Kidney glomerular epithelial cell (primary cell): ENCODE data around the gene P4HB.

Experiments
- DNase-seq: peaks from one replicate; lab custom pipeline; 2025; lab: John Stamatoyannopoulos, UW

P4HB gene

DNA sequence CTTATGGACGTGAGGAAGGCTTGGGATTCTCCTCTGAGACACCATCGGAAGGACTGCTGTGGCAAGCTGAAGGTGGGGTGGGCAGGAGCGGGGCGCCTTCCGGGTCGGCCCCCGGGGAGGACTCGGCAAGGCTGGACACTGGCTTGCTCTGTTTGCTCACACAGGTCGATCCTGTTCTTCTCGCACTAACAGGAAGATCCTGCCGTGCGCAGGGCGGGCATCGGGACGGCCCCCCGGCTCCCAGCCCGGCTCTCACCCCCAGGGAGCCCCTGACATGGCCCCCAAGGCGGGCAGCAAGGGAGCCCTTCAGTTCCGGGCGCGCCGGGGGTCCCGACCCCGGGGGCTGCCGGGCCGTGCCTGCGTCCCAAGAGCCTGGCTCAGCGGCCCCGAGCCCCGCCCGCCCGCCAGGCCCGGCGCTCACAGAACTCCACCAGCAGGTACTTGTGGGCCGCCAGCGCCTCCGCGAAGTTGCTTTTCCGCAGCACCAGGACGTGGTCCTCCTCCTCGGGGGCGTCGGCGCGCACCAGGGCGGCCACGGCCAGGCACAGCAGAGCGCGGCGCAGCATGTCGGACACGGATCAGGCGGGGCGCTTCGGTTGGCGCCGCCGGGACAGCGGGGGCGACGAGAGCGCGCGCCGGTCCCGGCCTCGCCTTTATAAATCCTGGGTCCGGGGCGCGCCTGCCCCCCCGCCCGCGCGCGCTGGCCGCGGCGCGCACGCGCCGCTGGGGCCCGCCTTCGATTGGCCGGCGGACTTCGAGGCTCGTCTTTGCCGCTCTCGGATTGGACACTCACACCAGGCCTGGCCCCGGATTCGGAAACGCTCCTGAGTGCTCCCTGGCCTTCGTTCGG lies at the start of gene P4HB:
Gene P4HB, minus strand, starts transcription at position 630 of the 850 bp plus-strand sequence. Its CDS starts 64 bp downstream, at position 566.
- DNase-seq = no peak

DNA sequence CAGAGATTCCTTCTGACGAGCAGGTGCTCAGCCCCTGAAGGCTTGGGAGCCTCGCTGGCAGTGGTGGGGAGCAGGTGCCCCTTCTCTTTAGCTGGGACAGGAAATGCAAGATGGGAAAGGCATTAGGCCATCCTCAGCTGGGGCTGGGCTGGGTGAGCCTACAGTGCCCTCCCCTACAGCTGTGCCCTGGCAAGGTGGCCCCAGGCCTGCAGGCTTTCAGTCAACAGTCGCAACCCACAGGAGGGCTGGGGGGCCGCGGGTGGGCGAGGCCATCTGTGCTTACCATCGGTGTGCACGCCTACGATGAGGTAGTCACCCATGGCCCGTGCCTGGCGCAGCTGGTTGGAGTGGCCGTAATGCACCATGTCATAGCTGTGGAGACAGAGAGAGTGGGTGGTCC lies 48.9 kb upstream of the P4HB start:
- DNase-seq = no peak

DNA sequence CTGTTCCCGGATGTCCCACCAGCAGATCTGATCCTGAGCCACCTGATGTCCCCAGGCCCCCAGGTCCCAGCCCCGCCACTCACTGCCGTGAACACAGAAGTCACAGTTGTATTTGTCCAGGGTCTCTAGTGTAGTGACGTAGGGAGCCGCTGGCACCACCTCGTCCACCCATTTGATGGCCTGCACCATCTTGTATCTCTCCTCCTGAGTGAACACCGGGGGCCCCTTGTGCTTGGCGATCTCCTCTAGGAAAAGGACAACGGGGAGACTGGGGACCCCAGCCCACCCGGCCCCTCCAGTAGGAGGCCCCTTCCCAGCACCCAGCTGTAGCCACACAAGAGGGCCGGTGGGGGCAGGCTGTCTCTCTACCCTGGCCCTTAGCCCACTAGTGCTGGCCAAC lies 48.5 kb upstream of the P4HB start:
- DNase-seq = no peak

DNA sequence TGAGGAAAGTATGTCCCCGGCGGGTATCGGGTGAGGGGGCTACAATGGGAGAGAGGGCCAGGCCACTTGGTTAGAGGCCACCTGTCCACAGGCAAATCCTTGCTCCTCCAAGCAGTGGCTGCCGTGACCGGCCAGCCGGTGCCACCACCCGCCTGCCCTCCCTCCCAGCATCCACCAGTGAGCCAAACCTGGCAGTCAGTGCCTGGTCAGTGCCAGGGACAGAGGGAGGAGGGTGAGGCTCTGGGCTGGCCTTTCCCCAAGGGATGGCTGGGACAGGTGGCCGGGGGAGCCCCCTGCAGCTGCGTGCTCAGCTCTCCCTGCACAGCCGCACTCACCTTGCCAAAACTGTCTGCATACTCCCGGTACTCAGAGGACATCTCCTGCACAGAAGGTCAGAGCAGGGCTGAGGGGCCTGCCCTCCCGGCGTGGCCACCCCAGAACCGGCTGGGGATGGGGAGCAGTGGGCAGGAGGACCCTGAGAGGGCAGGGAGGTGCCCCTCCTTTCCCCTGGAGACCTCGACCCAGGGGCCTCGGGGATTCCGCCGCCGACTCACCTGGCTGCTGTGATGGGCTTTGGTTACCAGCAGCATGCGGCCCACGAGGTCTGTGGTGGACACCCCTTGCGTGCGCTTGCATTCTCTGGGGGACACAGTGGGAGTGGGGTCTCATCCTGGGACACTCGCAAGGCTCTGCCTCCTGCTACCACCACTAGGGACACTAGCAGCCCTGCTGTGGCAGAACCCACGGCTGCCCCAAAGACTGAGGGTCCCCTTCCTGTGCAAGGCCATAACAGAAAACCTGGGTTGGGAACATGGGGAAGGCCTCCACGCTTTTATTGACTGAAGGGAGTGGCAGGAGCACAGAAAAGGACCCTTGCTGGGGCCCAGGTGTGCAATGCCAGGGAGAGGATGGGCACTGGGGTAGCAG lies 47.1 kb upstream of the P4HB start:
- no peak for DNase-seq

DNA sequence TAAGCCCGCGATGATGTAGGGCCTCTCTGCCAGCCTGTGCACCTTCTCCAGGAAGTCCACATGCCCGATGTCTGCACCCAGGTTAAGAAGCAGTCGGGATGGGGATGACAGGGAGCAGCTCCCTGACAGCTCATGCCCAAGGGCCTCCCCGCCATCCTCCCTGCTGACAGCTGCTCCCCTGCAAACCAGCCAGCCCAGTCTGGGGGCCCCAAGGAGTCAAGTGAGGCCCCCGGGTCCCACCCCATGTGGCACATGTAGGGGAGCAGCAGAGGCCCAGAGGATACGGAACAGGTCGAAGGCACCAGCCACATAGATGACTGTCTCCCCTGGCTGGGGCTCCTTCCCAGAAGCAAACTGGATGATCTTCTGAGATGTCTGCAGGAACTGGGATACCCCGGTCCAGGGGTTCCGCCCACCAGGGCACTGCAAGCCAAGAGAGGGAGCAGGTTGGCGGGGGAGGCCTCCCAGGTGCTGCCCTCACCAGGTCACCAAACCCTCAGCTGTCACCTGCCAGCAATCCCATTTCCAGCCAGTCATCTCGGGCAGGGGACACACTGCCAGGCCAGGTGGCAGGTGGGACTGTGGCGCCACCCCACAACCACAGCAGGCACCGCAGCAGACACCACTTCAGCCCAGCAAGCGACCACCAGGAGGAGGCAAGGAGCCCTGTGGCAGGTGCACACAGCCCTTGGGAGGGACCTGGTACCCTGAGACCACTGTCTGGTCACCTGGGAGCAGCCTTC lies 46.3 kb upstream of the P4HB start:
- DNase-seq = no peak

DNA sequence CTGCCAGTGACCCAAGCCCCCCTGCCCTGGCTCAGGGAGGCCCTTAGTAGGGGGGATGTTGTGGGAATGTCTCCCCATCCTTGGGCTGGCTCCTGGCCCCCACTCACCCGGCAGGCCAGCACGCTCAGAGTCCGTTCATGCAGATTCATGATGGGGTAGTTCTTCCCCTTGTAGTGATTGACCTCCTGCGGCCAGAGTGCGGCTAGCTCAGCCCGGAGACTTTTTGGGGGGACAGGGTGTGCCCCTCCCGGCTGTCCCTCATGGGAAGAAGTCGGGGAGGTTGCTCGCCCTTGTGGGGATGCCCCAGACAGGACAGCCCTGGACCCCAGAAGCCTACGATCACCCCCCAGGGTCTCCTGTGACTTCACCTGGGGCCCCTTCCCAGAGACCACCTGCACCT lies 45.7 kb upstream of the P4HB start:
- no peak for DNase-seq

DNA sequence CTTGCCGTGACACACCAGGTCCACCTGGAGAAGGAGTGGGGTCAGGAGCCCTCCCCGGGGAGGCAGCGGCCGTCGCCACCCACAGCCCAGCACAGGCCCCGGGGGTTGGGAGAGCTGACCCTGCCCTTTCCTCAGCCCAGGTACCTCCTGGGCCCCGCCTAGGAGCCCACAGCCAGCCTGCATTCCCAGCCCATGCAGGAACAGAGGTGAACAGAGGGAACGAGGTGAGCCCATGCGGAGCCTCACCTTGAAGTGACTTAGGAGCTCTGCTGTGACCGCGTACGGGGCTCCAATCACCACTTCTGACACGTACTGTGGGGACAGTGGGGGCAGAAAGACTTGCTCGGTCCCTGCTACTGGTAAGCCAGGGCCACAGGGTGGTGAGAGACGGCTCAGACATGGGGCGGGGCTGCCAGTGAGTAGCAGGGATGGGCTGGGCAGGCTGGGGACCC lies 45.1 kb upstream of the P4HB start:
- DNase-seq = no peak

DNA sequence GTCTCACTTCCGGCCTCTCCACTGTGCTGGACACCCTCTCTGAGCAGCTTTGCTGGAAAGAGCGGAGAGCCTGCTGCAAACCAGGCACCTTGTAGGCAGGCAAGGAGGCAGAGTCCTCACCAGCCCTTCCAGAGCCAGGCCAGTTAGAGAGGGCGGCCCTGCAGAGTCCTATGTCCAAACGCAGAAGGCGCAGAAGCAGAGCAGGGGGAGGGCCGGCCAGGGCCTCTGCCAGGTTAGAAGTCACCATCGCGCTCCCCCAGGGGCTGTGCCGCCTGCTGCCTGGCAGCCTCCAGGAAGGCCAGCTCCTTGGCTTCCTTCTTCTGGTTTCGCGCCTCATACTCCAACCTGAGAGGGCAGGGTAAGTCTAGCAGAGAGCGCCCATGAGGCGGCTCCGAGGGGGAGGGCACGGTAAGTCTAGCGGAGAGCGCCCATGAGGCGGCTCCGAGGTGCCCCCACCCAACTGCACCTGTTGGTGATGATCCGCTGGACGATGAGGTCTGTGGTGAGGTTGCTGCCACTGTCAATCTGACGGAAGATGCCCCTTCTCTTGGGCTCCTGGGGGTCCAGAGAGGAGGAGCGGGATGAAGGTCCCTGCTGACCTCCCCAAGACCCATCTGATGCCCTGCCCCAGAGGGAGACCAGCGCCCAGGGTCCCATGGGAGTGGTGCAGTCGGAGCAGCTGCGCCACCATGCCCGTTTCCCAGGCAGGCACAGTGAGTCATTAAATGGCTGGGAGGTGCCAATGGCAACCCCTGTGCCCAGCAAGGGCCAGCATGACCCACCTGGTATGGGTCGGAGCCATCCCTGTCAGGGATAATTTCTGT lies 44.5 kb upstream of the P4HB start:
- no peak for DNase-seq

DNA sequence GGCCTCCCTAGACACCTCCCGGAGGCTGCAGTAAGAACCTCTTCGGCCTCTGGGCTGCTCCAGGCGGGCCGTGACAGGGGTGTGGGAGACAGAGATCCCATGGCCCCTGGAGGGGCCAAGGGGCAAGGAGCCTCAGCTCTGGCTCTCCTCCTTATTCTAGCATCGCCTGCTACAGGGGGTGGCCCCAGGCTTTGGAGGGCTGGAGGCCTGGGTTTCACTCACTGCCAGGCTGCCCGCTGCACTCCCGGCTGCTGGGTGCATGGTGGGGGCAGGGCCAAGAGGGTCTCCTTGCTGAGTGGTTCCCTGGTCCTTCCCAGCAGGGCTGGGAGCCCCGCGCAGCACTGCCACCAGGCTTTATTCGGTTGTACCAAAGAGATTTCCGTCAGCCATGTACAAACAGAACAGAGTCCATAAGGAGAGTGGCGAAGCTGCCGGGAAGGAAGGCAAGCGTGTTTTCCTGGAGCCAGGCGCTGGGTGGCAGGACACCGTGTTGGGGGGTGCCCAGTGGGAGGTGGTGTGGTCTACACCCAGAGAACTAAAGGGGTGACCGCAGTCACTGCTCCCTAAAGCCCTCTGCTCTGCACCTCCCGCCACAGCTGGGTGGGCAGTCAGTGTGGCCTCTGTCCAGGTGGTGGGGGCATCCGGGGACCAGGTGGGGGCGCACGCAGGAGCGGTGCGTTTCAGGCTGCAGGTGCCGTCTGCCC lies 43.7 kb upstream of the P4HB start:
- no peak for DNase-seq

DNA sequence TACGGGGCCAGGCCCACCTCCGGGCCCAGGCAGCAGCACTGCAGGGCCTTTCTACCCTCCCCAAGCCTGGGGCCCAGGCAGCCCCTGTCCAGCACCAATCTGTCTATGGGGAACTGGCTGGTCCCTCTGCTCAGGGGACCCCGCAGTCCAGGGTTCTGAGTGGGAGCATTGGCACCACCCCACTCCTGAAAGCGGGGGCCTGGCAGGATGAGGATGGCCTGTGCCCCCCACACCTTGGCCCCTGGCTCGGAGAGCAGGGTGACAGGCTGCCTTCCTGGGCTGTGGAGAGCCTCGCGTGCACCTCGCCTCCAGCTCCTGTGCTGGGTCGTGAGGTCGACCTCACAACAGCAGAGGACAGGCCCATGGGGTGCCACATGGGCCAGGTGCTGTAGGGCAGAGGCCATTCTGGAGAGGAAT lies 43.1 kb upstream of the P4HB start:
- no peak for DNase-seq

DNA sequence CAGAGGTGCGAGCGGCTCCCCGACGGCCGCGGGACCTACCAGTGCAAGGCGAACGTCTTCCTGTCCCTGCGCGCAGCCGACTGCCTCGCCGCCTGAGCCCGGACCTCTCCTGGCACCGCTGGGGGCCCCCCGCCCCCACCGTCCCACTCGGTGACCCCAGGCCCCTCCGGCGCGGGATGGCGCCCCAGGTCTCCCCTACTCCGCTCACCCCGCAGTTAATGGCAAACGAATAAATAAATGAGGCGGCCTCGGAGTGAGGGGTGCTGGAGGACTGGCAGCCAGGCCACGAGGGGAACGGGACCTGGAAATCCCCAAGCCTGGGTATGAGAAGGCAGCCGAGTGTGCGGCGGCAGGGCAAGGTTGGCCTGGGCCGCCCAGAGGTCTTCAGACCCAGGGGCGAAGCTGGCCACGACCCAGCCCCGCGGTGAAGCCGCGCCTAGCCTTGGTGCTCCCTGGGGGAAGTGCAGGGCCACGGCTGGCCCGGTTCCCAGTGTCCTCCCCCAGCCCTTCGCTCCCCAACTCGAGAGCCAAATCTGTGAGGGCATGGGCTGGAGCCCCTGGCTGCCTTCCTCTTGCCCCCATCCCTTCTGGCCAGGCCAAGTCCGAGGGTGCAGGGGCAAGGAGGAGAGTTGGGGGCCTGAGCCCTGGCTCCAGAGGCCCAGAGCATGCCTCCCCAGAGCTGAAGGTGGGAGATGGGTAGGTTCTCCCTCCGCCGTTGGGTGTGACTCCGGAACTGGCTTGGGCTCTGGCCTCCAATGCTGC lies 42.5 kb upstream of the P4HB start:
- DNase-seq = no peak

DNA sequence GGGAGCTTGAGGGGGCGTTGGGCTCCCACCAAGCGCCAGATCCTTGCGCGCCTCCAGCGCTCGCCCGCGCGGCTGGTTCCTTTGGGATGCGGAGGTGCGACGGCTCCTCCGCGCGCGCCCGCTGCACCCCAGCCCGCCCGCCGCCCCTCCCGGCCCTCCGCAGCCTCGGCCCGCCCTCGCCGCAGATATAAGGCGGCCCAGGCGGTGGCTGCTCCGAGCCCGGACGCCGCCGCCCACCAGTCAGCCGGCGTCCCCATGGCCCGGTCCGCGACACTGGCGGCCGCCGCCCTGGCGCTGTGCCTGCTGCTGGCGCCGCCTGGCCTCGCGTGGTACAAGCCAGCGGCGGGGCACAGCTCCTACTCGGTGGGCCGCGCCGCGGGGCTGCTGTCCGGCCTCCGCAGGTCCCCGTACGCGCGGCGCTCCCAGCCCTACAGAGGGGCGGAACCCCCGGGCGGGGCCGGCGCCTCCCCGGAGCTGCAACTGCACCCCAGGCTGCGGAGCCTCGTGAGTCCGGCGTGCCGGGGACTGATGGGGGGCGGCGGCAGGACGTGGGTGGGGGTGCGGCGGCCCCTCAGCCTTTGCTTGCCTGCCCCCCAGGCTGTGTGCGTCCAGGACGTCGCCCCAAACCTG lies 41.8 kb upstream of the P4HB start, which contains the start of gene NPB:
Gene NPB, plus strand, starts transcription at position 216 of the 630 bp plus-strand sequence. Its CDS starts 40 bp downstream, at position 256.
- no peak for DNase-seq

DNA sequence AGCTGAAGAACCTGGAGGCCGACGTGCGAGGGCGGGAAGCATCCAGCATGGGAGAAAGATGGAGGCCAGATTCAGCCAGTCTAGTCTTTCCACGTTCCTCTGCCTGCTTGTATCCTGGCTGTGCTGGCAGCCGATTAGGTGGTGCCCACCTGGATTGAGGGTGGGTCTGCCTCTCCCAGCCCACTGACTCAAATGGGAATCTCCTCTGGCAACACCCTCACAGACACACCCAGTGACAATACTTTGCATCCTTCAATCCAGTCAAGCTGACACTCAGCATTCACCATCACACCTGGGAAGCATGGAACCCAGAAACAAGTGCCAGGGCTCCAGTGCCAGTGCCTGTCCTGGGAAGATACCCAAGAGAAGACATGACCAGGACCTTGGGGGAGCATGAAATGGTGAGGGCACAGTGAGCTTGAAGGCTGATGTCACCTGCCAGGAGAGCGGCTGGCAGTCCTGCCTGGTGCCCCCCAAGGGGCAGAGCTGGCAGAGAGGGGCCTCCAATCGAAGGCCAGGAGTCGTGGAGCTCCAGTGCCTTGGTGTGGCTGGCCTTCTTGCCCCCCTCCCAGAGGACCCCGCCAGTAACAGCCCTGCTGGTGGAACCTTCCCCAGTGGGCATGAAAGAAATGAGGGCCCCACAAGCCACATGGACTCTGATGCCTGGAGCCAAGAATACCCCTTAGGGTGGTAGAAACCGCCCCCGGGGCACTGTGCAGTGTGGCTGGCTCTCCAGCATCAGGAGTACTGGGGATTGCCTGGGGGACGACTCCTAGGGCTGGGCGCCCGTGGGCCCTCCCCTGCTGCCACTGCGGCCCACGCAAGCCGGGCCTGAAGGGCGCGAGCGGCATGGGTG lies 41.1 kb upstream of the P4HB start:
- DNase-seq = no peak

DNA sequence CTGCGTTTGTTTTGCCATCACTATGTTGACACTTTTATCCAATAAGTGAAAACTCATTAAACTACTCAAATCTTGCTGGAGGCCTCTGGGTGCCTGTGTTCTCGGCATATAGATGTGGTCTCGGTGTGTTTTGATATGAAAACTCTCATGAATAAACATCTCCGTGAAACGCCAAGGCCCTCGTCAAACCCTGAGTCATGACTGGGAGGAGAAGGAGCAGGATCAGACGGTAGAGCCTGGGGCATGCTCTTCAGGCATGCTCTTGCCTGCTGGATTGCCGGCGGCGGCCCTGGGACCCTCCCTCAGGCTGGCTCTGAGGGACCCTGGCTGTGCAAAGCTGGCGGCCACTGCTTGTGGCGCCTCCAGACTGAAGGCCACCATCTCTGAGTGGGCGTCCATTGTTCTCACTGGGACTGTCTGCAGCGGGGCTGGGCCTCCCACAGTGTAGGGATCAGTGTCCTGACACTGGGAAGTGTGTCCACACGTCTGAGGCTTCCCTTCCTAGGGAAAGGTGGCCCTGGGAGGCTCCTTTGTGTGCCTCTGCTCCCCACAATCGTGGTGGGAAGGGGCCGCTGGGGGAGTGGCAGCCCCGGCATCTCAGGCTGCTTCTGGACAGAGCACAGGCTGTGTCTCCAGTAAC lies 40.0 kb upstream of the P4HB start:
- DNase-seq = no peak

DNA sequence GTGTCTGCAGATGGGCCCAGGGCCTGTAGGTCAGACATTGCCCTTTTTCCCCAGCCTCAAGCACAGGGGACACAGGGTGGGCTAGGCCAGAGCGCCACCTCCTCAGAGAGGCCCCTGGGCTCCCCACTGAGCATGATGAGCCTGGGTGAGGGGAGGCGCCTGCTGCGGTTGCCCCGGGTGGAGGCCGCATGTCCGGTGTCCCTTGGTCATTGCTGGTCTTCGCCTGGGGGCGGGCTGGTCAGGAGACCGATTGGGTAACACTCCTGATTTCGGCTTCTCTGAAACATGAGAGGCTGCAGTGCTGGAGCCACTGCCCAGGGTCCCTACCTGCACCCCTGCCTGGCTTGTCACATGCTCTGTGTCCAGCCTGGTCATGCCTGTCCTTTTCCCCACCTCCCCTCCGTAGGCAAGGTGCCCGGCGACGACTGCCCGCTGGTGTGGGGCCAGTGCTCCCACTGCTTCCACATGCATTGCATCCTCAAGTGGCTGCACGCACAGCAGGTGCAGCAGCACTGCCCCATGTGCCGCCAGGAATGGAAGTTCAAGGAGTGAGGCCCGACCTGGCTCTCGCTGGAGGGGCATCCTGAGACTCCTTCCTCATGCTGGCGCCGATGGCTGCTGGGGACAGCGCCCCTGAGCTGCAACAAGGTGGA lies 39.3 kb upstream of the P4HB start:
- DNase-seq = no peak

DNA sequence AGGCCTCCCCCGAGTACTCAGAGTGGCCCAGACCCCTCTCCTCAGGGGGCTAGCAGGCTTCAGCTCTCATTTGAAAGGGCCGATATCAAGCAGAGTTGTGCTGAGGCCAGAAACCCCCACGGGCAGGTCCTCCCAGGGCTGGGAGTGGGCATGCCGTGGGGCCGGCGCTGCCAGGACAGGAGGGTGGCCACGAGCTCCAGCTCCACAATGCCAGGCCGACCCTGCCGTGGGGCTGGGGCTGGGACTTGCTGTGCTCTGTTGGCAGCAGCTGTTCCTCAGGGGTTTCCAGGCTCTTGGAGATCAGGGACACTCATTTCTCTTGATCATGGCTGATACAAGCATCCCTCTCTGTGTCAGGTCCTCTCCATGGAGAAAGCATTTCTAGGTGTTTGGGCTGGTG lies 38.5 kb upstream of the P4HB start:
- no peak for DNase-seq
